ENCODE data around the gene AP1S2.

GRCh38 chrX:15888062-15888461, 33.4 kb upstream of the AP1S2 start:
- TF ChIP-seq CTCF (IDR thresholded peaks at IDR 0.05) = no peak
- no peak for TF ChIP-seq POLR2A (IDR thresholded peaks at IDR 0.05)
- TF ChIP-seq EP300 (IDR thresholded peaks at IDR 0.05) = no peak
